GM18519 (cell line): Measurements from ENCODE around the gene P2RY4.
"Not testable (repeated sequence)": the region's sequence is repeated elsewhere in the genome, so short reads cannot be mapped to it uniquely, and the experiment has no call there.

Source experiments
- ATAC-seq: cut with Tn5 transposase; IDR thresholded peaks from one replicate; pipeline ENCODE4 v1.9.1; 2021; ENCODE audit warnings: mild to moderate bottlenecking, moderate library complexity; ENCODE audit not compliant: unreplicated experiment, low FRiP score

The P2RY4 gene

DNA sequence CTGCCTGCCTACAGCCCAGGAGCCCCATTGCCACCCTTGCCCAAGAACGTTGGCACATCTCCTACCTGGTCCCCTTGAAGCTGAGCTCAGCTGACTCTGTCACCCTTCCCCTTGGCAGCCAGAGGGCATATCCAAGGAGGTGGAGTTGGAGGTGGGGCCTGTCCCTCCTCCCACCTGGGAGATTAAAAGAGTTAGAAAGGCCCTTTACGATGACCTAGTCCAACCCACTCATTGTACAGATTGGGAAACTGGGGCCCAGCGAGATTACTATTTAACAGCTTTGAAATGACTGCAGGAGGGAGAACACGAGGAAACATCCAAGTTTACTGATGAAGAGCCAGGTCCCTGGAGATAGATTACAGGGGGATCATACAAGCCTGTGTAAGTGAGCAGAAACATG lies at the start of gene P2RY4:
Gene P2RY4, minus strand, starts transcription at position 101 of the 400 bp plus-strand sequence. CDS start 580 bp downstream, outside the sequence.
- ATAC-seq, result no peak

GRCh38 chrX:70301716-70302115 lies 41.7 kb upstream of the P2RY4 start:
- no peak for ATAC-seq

GRCh38 chrX:70293621-70294020 lies 33.6 kb upstream of the P2RY4 start:
- ATAC-seq, result no peak

DNA sequence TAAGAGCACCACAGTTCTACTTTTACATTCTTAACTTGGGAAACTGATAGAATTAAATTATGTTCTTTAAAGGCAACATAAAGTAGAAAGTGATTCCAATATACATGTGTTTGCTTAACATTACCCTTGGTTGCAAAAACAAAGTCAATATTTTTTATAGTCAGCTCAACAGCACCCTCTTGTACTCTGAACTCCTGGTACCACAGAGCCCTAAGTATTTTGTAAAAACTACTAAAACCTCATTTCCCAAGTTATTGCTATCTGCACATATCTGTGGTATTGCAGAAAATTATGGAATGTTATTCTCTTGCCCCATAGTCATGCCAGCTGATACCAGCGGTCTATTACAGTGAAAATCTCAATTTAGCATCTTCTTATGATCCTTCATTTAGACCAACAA lies 32.8 kb upstream of the P2RY4 start:
- no peak for ATAC-seq

GRCh38 chrX:70289793-70290770 lies 30.1 kb upstream of the P2RY4 start, which contains the start of the genes KIF4A and PDZD11:
KIF4A (plus strand) TSS chrX:70290104; CDS start chrX:70290459, 355 bp downstream.
PDZD11 (minus strand) TSS chrX:70289927; CDS start chrX:70289341, 586 bp downstream.
- peak; percentile 97 for ATAC-seq

DNA sequence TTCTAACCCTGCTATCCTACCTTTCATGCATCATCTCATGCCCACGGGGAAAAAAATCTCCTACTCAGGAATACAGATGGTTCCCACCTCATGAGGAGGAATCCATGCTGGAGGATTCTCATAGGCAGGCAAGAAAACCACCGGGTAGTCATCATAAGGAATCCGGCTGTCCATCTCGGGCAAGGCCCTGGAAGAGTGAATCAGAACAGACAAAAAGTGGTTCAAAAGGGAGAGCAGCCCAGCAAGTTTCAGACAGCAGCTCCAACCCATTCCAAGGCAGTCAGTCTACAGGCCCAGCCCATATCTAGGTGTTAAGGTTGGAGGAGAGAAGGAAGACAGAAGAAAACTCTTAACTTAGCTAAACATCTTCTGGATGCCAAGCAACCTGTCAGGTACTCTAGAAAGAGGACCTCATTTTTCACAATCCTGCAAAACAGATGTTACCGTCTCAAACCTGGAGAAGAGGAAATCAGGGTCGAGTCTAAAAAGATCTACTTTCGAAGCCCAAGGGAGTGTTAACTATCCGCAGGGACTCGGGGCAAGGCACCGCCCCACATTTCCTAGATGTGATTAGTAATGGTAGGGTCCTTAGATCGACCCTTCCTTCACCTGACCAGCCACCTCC lies 29.3 kb upstream of the P2RY4 start:
- ATAC-seq, result no peak

GRCh38 chrX:70281951-70282350 lies 21.9 kb upstream of the P2RY4 start, which contains the start of gene RAB41:
RAB41 (plus strand) TSS chrX:70282172; CDS start chrX:70282218, 46 bp downstream.
- ATAC-seq, result no peak

DNA sequence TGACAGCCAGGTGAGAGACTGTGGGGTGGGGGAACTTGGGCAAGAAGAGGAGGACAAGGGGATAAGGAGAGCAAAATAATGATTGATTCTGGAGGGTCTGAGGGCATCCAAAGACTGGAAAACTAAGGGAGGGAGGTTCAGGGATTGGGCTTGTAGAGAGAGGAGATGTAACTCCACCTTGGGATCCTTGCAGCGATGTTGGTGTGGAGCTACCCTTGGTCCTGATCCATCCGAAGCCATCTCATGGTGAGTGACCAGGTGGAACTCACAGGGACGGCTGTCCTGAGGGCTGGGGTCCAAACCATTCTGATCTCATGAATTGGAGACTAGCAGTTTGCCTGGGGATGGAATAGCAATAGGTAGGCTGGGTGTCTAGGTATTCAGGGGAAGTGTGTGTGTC lies 20.6 kb upstream of the P2RY4 start:
- ATAC-seq, result no peak

- ATAC-seq, result no peak
These were observed 19.1 kb upstream of the P2RY4 start for GRCh38 chrX:70279081-70279480.

DNA sequence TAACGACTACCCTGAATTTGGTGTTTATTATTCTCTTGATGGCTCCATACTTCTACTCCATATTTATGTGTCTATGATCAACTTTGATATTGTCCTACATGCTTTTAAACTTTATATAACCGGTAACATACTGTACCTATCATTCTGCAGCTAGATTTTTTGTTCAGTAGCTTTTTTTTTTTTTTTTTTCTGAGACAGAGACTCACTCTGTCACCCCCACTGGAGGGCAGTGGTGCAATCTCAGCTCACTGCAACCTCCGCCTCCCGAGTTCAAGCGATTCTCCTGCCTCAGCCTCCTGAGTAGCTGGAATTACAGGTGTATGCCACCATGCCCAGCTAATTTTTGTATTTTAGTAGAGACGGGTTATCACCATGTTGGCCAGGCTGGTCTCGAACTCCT lies 14.0 kb upstream of the P2RY4 start:
- not testable (repeated sequence) for ATAC-seq

- ATAC-seq, result no peak
These were observed 8.0 kb upstream of the P2RY4 start, which contains the start of gene ARR3 for GRCh38 chrX:70268034-70268433. ARR3 (plus strand) TSS chrX:70268334; CDS start chrX:70269386, 1,052 bp downstream.

DNA sequence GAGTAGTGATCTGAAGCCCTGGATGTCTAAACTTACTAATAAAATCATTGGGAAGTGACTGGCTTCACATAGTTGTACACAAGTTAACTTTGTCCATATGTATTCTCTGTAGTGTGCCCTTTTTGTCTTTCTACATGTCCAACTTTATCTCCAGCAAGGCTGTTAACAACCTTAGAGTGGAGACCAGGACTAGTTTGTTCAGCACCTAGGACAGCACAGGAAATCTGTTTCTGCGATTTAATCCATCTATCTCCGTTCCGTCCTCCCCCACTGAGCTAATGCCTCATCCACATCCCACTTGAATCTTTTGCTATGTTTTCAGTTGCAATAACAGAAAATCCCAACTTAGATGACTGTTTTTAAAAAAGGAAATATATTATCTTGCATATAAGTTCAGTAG lies 4.8 kb upstream of the P2RY4 start:
- ATAC-seq, result no peak

- peak; percentile 76 for ATAC-seq
These were observed 3.1 kb upstream of the P2RY4 start for GRCh38 chrX:70262952-70263567.

DNA sequence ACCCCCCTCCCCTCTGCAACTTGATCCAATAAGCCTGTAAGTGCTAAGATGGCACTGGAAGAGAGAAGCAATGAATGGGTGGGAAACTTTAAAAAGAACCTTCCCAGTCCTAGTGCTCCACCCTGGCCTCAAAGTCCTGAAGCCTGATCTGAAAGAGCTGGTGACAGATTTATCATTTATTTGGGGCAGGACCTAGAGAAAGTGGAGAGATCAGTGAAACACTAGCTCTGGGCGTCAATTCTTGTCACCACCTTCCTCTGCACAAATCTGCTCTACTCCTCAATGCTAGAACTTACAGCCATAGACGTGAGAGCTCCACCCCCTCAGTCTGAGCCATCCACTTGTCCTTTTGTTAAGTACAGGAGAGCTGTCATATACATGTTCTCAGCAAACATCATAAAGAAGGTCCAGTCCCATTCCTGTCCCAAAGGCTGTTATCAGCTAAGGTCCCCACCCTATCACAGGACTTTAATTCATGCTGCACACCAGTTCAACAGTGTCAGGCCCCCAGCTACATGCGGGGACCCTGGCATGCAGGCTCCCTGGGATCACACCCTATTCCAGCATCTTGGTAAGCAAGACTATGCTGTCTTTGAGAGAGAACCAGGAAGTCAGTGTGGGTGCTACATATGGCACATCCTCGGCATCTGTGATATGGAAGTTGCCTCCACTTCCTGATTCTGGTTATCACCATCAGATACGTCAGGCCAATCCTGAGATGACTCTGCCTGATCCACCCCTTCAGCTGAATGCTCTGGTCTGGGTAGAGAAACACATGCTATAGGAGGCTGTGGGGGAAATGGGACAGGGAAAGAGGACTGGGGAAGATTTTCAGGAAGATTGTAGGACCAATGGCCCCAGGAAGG lies 2.3 kb downstream of the P2RY4 start:
- ATAC-seq, result no peak

- no peak for ATAC-seq
These were observed 4.6 kb downstream of the P2RY4 start for GRCh38 chrX:70255452-70255851.

DNA sequence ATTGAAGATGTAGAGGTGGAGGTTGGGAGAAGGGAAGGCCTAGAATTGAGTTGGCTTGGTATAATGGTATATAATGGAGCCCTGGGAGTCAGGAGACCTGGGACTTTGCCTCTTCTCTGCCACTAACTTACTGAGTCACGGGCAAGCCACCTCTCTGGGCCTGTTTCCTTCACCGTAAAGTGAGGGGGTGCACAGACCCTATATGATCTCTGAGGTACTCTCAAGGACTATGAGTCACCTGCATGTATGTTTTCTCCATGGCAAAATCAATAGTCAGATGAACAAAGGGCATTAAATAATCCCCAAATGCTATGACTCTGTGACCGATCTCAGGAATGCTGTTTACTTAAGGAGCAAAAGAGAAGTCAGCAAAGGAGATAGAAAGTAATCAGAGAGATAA lies 5.1 kb downstream of the P2RY4 start:
- no peak for ATAC-seq

GRCh38 chrX:70254063-70254400 lies 6.0 kb downstream of the P2RY4 start:
- ATAC-seq, result no peak

DNA sequence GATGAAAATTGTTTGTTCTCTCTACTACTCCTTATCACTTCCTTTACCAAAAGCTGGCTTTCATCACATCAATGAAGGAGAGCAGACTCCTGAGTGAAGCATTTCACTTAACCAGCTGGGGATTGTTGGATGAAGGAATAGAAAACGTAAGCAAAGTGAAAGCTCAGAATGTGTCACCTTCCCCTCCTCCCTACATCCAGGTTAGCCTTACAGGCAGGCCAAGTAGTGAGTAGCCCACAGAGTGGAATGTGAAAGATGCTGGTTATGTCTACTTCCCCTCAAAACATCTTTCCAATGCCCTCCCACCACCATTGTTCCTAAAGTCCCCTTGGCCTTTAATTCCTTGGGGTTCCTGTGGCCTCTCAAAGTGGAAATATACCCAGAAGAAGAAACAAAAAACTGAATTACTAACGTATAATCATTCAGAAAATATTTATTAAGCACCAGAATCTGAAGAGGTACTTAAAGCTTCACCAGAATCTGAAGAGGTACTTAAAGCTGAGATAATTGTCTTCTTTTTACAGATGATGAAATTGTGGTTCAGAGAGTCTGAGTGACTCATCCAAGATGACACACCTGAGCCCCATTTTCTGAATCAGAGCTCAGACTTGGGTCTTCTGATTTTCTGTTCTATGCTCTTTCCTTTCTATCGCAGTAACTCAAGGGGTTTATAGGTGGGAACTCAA lies 6.5 kb downstream of the P2RY4 start:
- ATAC-seq, result no peak

GRCh38 chrX:70252491-70252890 lies 7.5 kb downstream of the P2RY4 start:
- no peak for ATAC-seq
